Small intestine (tissue), 7 donors: ENCODE measurements around the gene POLE. TPM values are rescaled to one million over a fixed set of nuclear protein-coding genes. Genes with fewer than 3 reads are reported as not detected.

Experiments
- DNase-seq, 2 donors: peaks; one replicate each; pipeline versions ENCODE4 v3.0.0 to v3.0.0-alpha.2; 2013
- FAIRE-seq: peaks from 2 replicates; lab custom pipeline; 2012; peaks lifted over from hg19 to GRCh38; lab: Jason Lieb, UNC
- H3K27ac ChIP-seq, 3 donors: one replicate each; pipeline ENCODE4 v1.5.1; 2013; ENCODE audit warnings: low read length in 2 of 3, mild to moderate bottlenecking in 2 of 3, control low read depth in 1 of 3, inconsistent platforms in 1 of 3, low read depth in 1 of 3, moderate library complexity in 1 of 3
- H3K27me3 ChIP-seq, 3 donors: one replicate each; pipeline ENCODE4 v1.6.1; 2013; ENCODE audit warnings: low read length in 3 of 3, inconsistent platforms in 1 of 3; ENCODE audit not compliant: control insufficient read depth in 3 of 3, insufficient read depth in 3 of 3
- H3K36me3 ChIP-seq, 3 donors: one replicate each; pipeline ENCODE4 v1.6.1; 2013; ENCODE audit warnings: low read length in 3 of 3, inconsistent platforms in 1 of 3, low read depth in 1 of 3, mild to moderate bottlenecking in 1 of 3, moderate library complexity in 1 of 3; ENCODE audit not compliant: control insufficient read depth in 3 of 3, insufficient read depth in 2 of 3
- H3K4me1 ChIP-seq, 3 donors: one replicate each; pipeline ENCODE4 v1.6.1; 2013; ENCODE audit warnings: low read length in 2 of 3, inconsistent platforms in 1 of 3, low read depth in 1 of 3, mild to moderate bottlenecking in 1 of 3, moderate library complexity in 1 of 3; ENCODE audit not compliant: control insufficient read depth in 3 of 3, insufficient read depth in 2 of 3
- H3K4me3 ChIP-seq, 3 donors: one replicate each; pipeline ENCODE4 v1.5.1; 2013; ENCODE audit warnings: low read length in 3 of 3, control low read depth in 1 of 3, inconsistent platforms in 1 of 3, low read depth in 1 of 3, mild to moderate bottlenecking in 1 of 3, moderate library complexity in 1 of 3
- H3K9me3 ChIP-seq, 2 donors: one replicate each; pipeline ENCODE4 v1.6.1; 2013; ENCODE audit warnings: low read depth in 1 of 2, low read length in 1 of 2; ENCODE audit not compliant: control insufficient read depth in 2 of 2, insufficient read depth in 1 of 2
- WGBS, 3 donors: extraction: QIAGEN DNeasy Blood & Tissue Kit; methylation state at CpG; one replicate each; pipeline ENCODE4 v1.1.7; 2013; 5-methylcytosine and 5-hydroxymethylcytosine counted together
- polyA plus RNA-seq, 4 donors: library from polyadenylated mRNA; stranded (reverse) in 3 of 4; unstranded in 1 of 4; fragments of 200-250 nt in 3 of 4; fragments of 120-200 nt in 1 of 4; gene quantifications; one replicate each; pipeline versions ENCODE4 v1.2.1 to v1.2.3, GENCODE V29; 2013
- donor health status: healthy with polysubstance abuse.
- donor health status: control.
- donor health status: control.
- donor health status: Bipolar disorder and iron deficiency.
- donor health status: healthy.

The POLE gene
- polyA plus RNA-seq, 4 donors: 23.6 to 58.6 (median 34.0) TPM

DNA sequence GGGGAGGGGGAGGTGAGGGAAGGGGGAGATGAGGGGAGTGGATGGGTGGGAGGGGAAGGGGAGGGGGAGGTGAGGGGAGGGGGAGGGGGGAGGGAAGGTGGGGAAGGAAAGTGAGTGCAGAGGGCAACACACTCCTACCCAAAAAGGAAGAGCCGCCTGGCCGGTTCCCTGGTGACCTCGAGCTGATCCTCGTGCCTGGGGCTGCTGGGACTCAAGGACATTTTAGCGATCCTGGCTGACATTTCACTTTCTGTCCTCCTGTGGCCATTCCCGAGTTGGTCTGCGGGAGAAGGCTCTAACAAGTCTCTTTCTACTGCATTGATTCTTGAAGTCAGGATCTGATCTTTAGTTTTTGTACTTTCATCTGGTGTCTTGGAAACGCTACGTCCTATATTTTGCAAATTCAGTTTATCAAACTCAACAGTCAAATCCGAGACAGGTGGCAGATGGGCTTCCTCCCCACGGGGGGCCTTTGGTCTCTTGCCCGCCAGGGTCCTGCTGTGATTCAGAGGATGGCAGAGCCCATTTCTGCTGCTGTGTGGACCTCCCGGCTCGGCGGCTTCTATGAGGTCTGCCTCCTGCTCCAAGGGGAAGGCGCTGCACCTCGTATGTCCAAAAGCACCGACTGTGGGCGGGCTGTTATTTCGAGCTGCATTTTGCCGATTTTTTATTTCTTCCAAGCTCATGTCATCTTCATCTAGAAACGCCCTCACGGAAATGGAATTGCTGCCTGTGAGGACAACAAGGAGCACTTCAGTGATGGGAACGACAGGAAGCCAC lies 42.6 kb upstream of the POLE start:
- WGBS, 3 donors: 88 to 91% (median 90%) methylated on average over 24 of the region's 24 CpGs
- Histone ChIP-seq H3K36me3 (peaks cover 37 to 85% (median 42%) of the 10 kb centered on the region in 3 donors), H3K4me3 (no peak overlapping the region), H3K27me3 (no peaks in the 10 kb centered on the region), H3K4me1 (no peaks in the 10 kb centered on the region), H3K9me3 (no peaks in the 10 kb centered on the region), H3K27ac (no peak overlapping the region)
- FAIRE-seq: no peak
- no peak for DNase-seq

DNA sequence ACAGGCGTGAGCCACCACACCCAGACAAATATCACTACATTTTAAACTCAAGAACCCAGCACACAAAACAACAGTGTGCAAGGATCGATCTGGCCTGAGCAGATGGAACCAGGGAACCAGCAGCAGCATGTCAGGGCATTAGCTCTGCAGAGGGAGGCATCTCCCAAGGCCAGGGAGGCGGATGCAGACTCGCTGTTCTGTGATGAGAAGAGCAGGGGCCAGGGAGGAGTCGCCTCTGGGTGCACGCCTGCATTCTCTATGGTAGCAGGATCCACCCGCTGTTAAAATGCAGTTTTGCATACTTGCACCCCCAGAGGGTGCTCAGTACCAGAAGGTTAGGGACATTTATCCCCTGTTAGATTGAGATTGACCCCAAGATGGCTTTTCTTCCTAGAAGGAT lies 41.4 kb upstream of the POLE start:
- FAIRE-seq: no peak
- peaks cover 41 to 86% (median 47%) of the 10 kb centered on the region in 3 donors for H3K36me3 ChIP-seq
- H3K4me1 ChIP-seq: no peaks in the 10 kb centered on the region
- H3K27me3 ChIP-seq: no peaks in the 10 kb centered on the region
- no peaks in the 10 kb centered on the region for H3K9me3 ChIP-seq
- H3K27ac ChIP-seq: no peak overlapping the region
- DNase-seq: no peak
- H3K4me3 ChIP-seq: no peak overlapping the region
- 96 to 99% (median 98%) methylated on average over 7 of the region's 7 CpGs for WGBS, 3 donors

DNA sequence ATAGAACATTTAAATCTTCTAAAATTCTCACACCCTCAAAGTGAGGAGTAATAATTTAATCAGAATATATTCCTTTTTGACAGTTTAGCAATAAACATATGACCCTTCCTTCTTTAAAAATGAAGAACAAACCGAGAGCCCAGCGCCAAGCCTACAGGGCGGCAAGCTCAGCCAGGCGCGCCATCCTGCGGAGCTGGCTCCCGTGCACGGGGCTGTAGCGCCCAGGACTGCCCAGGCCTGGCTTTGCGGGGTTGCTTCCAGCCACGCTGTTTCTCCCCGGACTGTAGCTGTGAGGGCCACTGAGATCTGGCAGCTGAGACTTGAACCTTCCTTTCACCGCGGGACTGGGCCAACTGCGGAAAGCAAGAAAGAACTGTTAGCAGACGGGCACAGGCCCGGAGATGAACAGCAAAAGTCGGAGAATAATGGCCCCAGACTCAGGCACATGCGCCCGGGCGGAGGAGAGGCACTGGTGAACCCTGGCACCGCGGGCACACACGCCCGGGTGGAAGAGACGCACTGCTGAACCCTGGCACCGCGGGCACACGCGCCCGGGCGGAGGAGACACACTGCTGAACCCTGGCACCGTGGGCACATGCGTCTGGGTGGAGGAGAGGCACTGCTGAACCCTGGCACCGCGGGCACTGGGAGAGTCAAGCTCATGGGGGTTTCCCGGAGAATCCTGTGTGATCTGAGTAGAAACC lies 40.1 kb upstream of the POLE start:
- DNase-seq (no peak), FAIRE-seq (no peak)
- H3K27me3 ChIP-seq: no peaks in the 10 kb centered on the region
- WGBS, 3 donors: 92 to 95% (median 93%) methylated on average over 37 of the region's 37 CpGs
- H3K36me3 ChIP-seq: peaks cover 41 to 86% (median 51%) of the 10 kb centered on the region in 3 donors
- no peak overlapping the region for H3K4me3 ChIP-seq
- H3K9me3 ChIP-seq: no peaks in the 10 kb centered on the region
- no peaks in the 10 kb centered on the region for H3K4me1 ChIP-seq
- no peak overlapping the region for H3K27ac ChIP-seq

DNA sequence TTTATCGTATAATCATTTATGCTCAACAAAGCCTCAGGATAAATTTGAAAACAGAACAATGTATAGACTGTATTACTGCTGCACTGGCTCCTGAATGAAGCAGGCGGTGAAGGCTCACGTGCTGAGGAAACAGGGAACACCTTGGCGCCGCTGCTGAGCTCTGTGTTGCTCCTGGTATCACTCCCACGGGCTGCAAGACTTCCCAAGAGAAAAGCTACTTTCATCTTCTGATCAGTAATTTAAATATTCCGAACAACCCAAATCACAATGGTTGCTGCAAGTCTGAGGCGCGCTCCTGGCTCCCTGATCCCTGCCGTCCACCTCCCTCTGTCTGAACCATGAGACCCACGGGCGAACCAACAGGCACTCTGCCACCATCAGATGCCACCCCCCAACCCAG lies 39.2 kb upstream of the POLE start:
- no peak overlapping the region for H3K4me3 ChIP-seq
- H3K36me3 ChIP-seq: peaks cover 35 to 83% (median 45%) of the 10 kb centered on the region in 3 donors
- H3K4me1 ChIP-seq: no peaks in the 10 kb centered on the region
- no peak overlapping the region for H3K27ac ChIP-seq
- no peaks in the 10 kb centered on the region for H3K9me3 ChIP-seq
- FAIRE-seq (no peak), DNase-seq (no peak)
- WGBS, 3 donors: 96 to 97% (median 96%) methylated on average over 12 of the region's 12 CpGs
- H3K27me3 ChIP-seq: no peaks in the 10 kb centered on the region

DNA sequence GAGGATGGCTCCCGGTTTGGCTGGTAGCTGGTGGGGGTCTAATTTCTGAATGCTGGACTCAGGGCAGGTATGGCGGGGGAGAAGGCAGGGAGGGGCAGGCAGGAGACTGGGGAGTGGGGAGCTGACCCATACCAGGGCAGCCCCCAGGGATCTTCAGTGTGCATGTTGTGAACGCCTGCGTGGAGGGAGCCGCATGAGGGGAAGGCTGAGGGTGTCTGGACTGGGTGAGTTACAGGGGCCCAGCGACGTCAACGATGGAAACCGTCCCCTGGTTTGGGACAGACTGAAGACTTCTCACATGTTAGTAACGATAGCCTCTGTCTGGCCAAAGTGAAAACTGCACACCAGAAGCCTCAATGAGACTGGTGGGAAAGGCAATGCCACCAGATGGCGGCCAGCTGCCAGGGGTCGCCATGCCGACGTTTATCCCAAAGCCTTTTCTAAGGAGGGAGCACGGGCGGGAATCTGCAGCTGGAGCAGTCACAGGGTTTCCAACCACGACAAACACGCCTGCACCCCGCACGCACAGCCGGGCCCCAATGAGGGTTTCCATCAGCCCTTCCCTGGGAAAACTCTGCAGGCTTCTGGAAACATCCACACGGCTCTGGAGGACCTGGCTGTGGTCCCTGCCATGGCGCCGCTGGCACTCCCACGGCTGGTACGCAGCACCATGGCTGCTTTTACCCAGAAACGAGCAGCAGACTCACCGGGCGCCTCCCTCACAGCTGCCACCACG lies 37.5 kb upstream of the POLE start:
- DNase-seq: no peak
- WGBS, 3 donors: 89 to 93% (median 91%) methylated on average over 30 of the region's 30 CpGs

DNA sequence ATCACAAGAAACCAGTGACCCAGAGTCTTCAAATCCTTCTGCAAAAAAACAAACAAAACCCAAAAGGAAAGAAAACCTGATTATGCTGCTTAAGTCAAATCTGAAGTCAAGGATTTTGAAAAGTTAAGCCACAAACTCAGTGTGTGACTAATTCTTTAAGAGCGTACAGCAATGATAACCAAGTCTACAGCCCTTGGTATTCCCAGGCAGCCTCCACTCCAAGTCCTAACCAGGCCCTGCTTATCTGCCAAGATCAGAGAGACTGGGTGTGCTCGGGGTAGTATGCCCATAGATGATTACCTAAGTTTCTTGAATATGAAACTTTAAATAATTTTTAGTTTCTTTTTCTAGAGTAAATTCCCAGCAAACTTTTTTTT lies 36.6 kb upstream of the POLE start:
- no peak overlapping the region for H3K4me3 ChIP-seq
- no peaks in the 10 kb centered on the region for H3K9me3 ChIP-seq
- no peaks in the 10 kb centered on the region for H3K4me1 ChIP-seq
- WGBS, 3 donors: 80 to 96% (median 90%) methylated on average over 2 of the region's 2 CpGs
- H3K27ac ChIP-seq: no peak overlapping the region
- H3K36me3 ChIP-seq: peaks cover 33 to 87% (median 51%) of the 10 kb centered on the region in 3 donors
- no peak for DNase-seq
- no peaks in the 10 kb centered on the region for H3K27me3 ChIP-seq
- no peak for FAIRE-seq

More for the DNA sequence above, 37.5 kb upstream of the POLE start:
- FAIRE-seq: no peak
- Histone ChIP-seq H3K27ac (no peak overlapping the region), H3K4me3 (no peak overlapping the region), H3K27me3 (no peaks in the 10 kb centered on the region), H3K9me3 (no peaks in the 10 kb centered on the region), H3K36me3 (peaks cover 33 to 82% (median 49%) of the 10 kb centered on the region in 3 donors), H3K4me1 (no peaks in the 10 kb centered on the region)

DNA sequence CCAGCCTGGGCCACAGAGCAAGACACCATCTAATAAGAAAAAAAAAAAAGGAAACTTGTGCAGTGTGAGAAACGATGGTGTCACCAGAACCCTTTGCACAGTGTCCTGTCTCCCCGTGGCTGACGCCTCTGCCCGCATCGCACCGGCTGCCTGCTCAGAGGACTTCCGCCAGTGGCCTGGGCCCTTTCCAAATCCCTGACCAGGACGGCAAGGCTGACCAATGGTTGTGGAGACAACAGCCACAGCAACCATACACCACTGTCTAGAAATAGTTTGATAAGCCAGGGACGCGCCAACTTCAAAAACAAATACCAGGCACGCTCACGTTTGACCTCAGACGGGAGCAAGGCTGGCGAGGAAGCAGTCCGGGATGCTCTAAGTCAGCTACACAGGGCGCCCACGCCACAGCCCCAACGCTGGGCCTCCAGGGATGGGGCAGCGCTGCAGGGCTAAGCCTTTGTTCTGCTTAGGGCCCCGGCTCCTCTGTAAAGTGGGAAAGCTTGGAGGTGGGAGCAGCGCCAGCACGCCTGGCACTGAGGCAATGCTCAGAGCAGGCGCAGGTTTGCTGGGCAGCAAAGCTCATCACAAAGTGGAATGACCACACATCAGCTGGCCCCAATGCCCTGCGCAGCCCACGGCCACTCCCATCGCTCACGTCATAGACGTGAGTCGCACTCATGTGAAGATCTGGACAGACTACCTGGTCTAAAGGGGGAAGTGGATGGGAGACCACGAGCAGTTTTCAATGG lies 36.0 kb upstream of the POLE start:
- DNase-seq (no peak), FAIRE-seq (no peak)
- Histone ChIP-seq H3K4me3 (no peak overlapping the region), H3K4me1 (no peaks in the 10 kb centered on the region), H3K36me3 (peaks cover 33 to 84% (median 47%) of the 10 kb centered on the region in 3 donors), H3K9me3 (no peaks in the 10 kb centered on the region), H3K27ac (no peak overlapping the region), H3K27me3 (no peaks in the 10 kb centered on the region)
- 91 to 92% (median 92%) methylated on average over 30 of the region's 30 CpGs for WGBS, 3 donors
